ENCODE results near the gene CADM4.

The CADM4 gene

GRCh38 chr19:43612374-43612773 is 27.3 kb downstream of the CADM4 start:
- TF ChIP-seq, protein P1, sequence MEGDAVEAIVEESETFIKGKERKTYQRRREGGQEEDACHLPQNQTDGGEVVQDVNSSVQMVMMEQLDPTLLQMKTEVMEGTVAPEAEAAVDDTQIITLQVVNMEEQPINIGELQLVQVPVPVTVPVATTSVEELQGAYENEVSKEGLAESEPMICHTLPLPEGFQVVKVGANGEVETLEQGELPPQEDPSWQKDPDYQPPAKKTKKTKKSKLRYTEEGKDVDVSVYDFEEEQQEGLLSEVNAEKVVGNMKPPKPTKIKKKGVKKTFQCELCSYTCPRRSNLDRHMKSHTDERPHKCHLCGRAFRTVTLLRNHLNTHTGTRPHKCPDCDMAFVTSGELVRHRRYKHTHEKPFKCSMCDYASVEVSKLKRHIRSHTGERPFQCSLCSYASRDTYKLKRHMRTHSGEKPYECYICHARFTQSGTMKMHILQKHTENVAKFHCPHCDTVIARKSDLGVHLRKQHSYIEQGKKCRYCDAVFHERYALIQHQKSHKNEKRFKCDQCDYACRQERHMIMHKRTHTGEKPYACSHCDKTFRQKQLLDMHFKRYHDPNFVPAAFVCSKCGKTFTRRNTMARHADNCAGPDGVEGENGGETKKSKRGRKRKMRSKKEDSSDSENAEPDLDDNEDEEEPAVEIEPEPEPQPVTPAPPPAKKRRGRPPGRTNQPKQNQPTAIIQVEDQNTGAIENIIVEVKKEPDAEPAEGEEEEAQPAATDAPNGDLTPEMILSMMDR (IDR thresholded peaks at IDR 0.05; ENCODE audit: low read depth, low read length) = no peak
- DNase-seq (ENCODE audit: extremely low read depth, low read depth) = no peak

DNA sequence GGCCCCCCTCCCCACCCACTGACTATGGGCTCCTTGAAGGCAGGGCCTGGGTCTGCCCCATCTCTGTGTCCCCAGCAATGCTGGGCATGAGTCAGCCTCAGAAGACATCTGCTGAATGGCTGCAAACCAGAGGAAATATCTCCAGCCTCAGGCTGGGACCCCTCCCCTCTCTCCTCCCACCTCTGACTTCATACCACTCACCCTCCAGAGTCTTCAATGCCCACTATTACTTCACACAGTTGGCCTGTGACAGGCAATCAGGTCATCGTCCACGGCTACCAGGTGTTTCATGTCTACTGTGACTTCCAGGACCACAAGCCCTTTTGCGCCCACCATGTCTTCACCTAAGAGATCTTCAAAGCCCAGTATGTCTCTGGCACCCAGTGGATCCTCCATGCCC is 27.9 kb downstream of the CADM4 start, which contains the start of gene SRRM5:
Gene SRRM5, plus strand, starts transcription at position 301 of the 400 bp plus-strand sequence. Its CDS starts 34 bp downstream, at position 335.
- no peak for DNase-seq (ENCODE audit: extremely low read depth, low read depth)
- TF ChIP-seq, protein P1 (IDR thresholded peaks at IDR 0.05; ENCODE audit: low read depth, low read length) = no peak

- no peak for DNase-seq (ENCODE audit: extremely low read depth, low read depth)
- TF ChIP-seq, protein P1 (IDR thresholded peaks at IDR 0.05; ENCODE audit: low read depth, low read length) = no peak
These were observed 29.2 kb downstream of the CADM4 start for GRCh38 chr19:43610493-43610892.

GRCh38 chr19:43609872-43610271 is 29.8 kb downstream of the CADM4 start:
- DNase-seq (ENCODE audit: extremely low read depth, low read depth) = no peak
- TF ChIP-seq, protein P1 (IDR thresholded peaks at IDR 0.05; ENCODE audit: low read depth, low read length) = no peak

DNA sequence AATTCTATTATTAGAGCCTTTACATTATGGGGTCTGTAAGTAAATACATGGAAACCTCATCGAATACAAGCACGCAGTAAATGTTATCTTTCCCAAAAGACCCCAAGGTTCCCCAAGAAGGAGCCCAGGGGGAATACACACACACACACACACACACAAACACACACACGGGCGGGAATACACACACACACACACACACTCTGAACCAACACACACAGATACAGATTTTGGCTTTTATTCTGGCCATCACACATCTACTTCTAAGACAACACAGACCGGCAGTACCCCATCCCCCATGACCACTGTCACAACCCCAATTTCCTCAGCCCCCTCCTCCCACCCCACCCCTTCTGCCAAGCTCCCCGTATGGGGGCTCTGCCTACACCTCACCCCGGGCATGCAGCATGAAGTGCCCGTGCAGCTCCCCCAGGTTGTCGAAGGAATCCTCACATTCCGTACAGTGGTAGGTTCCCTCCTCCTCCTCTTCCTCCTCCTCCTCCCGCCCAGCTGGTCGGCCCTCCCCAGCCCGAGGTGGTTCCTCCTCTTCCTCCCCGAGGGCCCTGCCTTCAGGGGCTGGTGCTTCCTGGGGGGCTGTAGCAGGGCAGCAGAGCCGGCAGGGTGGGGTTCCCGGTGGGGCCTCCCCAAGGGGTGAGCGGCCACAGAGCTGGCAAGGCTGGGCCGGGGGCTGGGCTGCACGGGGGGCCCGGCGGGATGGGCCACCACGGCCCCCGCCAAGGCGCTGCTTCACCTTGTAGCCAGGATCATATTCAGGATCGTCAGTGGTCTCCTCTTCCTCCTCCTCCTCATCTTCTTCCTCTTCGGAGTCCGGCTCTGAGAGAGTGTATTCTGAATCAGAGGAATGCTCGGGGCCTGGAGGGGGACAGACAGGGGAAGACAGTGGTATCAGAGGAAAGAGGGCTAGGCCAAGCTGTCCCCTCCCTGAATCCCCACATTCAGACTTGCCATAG is 32.1 kb downstream of the CADM4 start:
- TF ChIP-seq, protein P1 (IDR thresholded peaks at IDR 0.05; ENCODE audit: low read depth, low read length) = no peak
- DNase-seq (ENCODE audit: extremely low read depth, low read depth) = no peak

- DNase-seq (ENCODE audit: extremely low read depth, low read depth) = no peak
- TF ChIP-seq, protein P1 (IDR thresholded peaks at IDR 0.05; ENCODE audit: low read depth, low read length) = no peak
These were observed 33.0 kb downstream of the CADM4 start for GRCh38 chr19:43606569-43607229.
